Lower leg skin (tissue), 4 donors: ENCODE measurements around the gene CLIP2. TPM values are rescaled to one million over a fixed set of nuclear protein-coding genes. Genes with fewer than 3 reads are reported as not detected.
A peak's percentile ranks its signal among the peaks of the same experiment; 100 is the strongest.

Experiments
- DNase-seq, 2 donors: peaks; one replicate each; pipeline ENCODE4 v3.0.0-alpha.2; 2019; ENCODE audit warnings: low spot score in 2 of 2
- H3K4me3 ChIP-seq: fragments of 200-600 bp; sonication (generic); 2 replicates; pipeline ENCODE4 v1.5.1; 2017; ENCODE audit warnings: mild to moderate bottlenecking, low read depth; ENCODE audit not compliant: poor library complexity, severe bottlenecking
- CTCF ChIP-seq, 3 donors: fragments of 450-650 bp; IDR thresholded peaks; one replicate each; pipeline ENCODE4 v1.5.1; 2016; ENCODE audit warnings: antibody characterized with exemption in 3 of 3, mild to moderate bottlenecking in 3 of 3, moderate library complexity in 2 of 3
- POLR2A ChIP-seq, 2 donors: fragments of 450-650 bp; IDR thresholded peaks; one replicate each; pipeline ENCODE4 v1.6.1; 2016 to 2017; ENCODE audit warnings: antibody characterized with exemption in 2 of 2, mild to moderate bottlenecking in 1 of 2, moderate library complexity in 1 of 2
- WGBS, 2 donors: methylation state at CpG; one replicate each; pipeline ENCODE4 v1.1.5; 2018; 5-methylcytosine and 5-hydroxymethylcytosine counted together
- intact Hi-C: fragments of 100-400 bp; cut with DNase I; formaldehyde crosslinking; loops from one replicate; pipeline ENCODE4 v1.15.0; 2023; ENCODE audit warnings: low total_unique reads
- total RNA-seq, 4 donors: library from RNA; depleted of rRNA; stranded (reverse); fragments of >200 nt; gene quantifications; one replicate each; pipeline ENCODE4 v1.1.0, GENCODE V29; 2016

Gene CLIP2
- total RNA-seq, 4 donors from 2014 or later: 29.1 to 60.2 (median 52.5) TPM

- peak within 1 kb of the TSS; percentile 61 for H3K4me3 ChIP-seq
- TF ChIP-seq POLR2A (IDR thresholded peaks at IDR 0.05): no peak
- TF ChIP-seq CTCF (IDR thresholded peaks at IDR 0.05): no peak
- intact Hi-C loops: no loop called here
- peak; percentile 68 to 95 for DNase-seq
- 1 to 2% methylated on average over 32 to 35 of the region's 62 CpGs for whole genome bisulfite sequencing, 2 donors
Measured at GRCh38 chr7:74453322-74454011, 164.3 kb downstream of the CLIP2 start, which contains the start of gene GTF2IRD1. GTF2IRD1 (plus strand) TSS chr7:74453906; CDS start chr7:74508081, 54,175 bp downstream.

GRCh38 chr7:74454021-74454924 lies 165.1 kb downstream of the CLIP2 start:
- peak overlapping the region; percentile 33 for H3K4me3 ChIP-seq
- intact Hi-C loops: no loop called here
- no peak for DNase-seq
- TF ChIP-seq CTCF (IDR thresholded peaks at IDR 0.05) (no peak), POLR2A (IDR thresholded peaks at IDR 0.05) (no peak)
- WGBS, 2 donors: 6 to 10% methylated on average over 16 to 43 of the region's 61 CpGs

- TF ChIP-seq POLR2A (IDR thresholded peaks at IDR 0.05): no peak
- TF ChIP-seq CTCF (IDR thresholded peaks at IDR 0.05): no peak
- no peak for DNase-seq
- 59 to 71% methylated on average over 10 to 11 of the region's 11 CpGs for WGBS, 2 donors
- intact Hi-C loops: no loop called here
- H3K4me3 ChIP-seq: no peak overlapping the region
Measured at GRCh38 chr7:74454925-74455288, 165.7 kb downstream of the CLIP2 start.

- DNase-seq: no peak
- intact Hi-C loops: no loop called here
- WGBS, 2 donors: 62 to 71% methylated on average over 13 of the region's 13 CpGs
Measured at GRCh38 chr7:74455291-74455804, 166.1 kb downstream of the CLIP2 start.

More at GRCh38 chr7:74455291-74455804, 166.1 kb downstream of the CLIP2 start:
- TF ChIP-seq POLR2A (IDR thresholded peaks at IDR 0.05): no peak
- TF ChIP-seq CTCF (IDR thresholded peaks at IDR 0.05): no peak
- no peak overlapping the region for H3K4me3 ChIP-seq

Other genes starting within 250 kb of the CLIP2 start
- 10 to 100 TPM in 3 of 4 donors, 1 to 10 TPM in 1; 7.7 to 19.5 (median 14.6) TPM for gene LIMK1, start 205.6 kb upstream of the CLIP2 start, total RNA-seq
- gene EIF4H, start 115.1 kb upstream of the CLIP2 start, total RNA-seq: 100 to 1,000 TPM; 259 to 321 (median 296) TPM
- 1 to 10 TPM in 3 of 4 donors, under 1 TPM in 1; 0.88 to 2.4 (median 1.5) TPM for gene LAT2, start 79.4 kb upstream of the CLIP2 start, total RNA-seq
- 10 to 100 TPM; 15.3 to 26.5 (median 23.9) TPM for gene RFC2, start 35.0 kb upstream of the CLIP2 start, total RNA-seq
- gene GTF2IRD1, start 164.5 kb downstream of the CLIP2 start, total RNA-seq: 10 to 100 TPM; 28.5 to 49.9 (median 43.2) TPM